HG02798 (cell line): ENCODE results near the gene NUAK1.
"Not testable (repeated sequence)": the region's sequence is repeated elsewhere in the genome, so short reads cannot be mapped to it uniquely, and the experiment has no call there.

Source experiments
- ATAC-seq: cut with Tn5 transposase; IDR thresholded peaks from one replicate; pipeline ENCODE4 v1.9.1; 2021; ENCODE audit warnings: mild to moderate bottlenecking; ENCODE audit not compliant: unreplicated experiment, poor library complexity

Gene NUAK1

DNA sequence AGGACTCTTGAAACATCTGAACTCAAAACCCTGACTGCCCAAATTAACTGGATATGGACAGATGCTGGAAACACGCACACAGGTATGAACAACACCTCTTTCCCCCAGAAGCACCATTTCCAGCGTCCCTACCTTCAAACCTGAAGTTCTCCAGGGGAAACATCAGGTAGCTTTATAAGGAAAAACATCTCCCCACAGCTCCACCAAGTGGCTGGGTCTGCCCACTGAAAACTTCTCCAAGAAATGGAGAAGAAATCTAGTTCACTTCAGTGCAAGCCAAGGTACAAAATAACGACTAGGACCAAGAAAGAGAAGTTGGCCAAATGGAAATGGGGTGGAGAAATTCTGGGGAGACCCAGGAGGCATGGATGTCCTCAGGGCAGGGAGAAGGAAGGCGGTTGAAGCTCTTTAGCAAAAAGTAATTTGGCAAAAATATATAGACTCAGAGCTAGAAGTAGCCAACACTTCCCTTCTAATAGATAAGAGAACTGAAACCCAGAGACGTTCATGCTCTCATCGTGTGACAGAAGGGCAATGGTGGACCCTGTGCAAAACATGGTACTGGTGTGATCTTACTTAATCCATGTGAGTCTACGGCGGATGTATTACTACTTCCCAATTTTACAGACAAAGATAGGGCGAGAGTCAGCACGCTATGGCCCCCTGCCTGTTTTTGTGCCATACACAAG lies 10.5 kb upstream of the NUAK1 start:
- ATAC-seq, result no peak

DNA sequence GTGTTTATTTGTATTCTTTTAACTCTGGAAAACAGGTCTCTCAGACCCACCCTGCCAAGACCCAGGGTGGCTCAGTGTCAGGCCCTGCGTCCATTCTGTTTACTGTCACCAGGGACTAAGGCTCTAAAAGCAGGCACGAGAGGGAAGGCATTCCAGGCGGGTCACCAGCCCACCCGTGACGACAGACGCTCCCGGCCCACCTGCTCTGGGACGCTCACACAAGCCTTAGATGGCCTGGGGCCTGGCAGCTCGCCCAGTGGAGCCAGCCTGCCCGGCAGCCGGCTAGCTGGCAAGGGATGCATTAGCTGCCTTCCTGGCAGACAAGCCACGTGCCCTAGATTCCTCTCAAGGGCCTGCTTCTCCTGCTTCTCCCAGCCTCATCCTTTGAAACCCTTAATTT lies 9.2 kb upstream of the NUAK1 start:
- no peak for ATAC-seq

DNA sequence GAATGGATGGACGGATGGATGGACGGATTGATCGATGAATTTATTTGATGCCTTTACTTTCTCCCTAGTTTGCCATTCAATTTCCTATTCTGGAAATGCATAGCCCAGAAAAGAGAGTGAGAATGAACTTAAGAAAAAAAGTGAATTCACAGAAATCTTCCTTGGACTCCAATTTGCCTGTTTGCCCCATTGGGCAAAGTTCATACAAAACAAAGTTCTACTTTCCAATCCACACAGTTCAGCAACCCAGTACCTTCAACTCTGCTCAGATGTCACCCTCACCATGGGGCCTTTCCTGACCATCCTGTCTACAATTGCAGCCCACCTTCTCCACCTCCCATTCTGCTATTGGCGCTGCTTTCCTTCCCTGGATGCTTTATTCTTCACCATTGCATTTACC lies 8.2 kb upstream of the NUAK1 start:
- no peak for ATAC-seq

DNA sequence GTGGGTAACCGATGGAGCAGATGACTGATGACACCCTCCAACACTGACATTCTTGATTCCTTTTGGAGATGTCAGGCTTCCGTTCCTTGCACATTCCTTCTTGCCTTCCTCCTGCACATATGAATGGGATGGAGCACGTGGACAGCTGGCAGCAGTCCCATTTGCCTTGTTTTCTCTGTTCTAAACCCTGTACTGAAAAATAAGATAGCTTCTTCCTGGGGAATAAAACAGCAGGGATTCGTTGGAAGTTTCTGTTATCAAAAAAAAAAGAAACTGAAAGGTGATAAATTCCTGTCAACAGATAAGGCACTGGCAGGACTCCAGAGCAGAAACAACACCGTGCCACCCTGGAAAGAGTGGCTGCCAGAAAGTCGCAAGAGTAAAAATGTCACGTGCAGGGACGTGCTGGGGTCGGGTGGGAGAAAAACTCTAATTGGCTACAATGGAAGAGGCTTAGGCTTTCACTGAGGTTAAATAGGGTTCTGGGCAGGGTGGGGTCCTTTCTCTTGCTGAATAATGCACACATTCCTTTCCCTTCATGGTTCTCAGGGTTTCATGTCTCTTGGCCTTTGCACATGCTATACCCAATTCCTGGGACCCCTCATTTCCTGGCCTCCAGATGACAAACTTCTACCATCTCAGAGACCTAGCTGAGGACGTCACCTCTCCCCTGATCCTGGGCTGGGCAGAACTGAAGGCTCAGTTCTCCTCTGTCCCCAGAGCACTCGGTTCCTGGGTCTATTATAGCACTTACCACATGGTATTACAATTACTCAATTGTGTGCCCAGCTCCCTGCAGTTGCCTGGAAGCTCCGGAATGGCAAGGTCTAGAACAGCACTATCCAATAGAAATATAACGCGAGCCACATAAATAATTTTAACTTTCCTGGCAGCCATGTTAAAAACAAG lies 7.0 kb upstream of the NUAK1 start:
- no peak for ATAC-seq

DNA sequence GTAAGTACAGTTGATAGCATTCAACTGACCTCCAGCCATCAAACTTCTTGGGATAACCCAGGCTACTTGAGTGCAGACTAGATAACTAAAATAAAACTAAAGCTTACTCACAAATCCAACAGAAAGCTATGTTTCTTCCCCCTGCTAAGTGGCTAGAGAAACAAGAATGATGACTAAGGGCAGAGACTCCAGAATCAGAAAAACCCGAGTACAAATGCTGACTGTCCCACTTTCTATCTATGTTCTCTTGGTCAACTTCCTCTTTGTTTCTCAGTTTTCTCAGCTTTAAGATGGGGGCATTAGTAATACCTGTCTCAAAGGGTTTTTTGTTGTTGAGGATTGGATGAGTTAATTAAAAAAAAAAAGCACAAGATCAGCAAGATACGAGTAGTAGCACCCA lies 6.1 kb upstream of the NUAK1 start:
- no peak for ATAC-seq

DNA sequence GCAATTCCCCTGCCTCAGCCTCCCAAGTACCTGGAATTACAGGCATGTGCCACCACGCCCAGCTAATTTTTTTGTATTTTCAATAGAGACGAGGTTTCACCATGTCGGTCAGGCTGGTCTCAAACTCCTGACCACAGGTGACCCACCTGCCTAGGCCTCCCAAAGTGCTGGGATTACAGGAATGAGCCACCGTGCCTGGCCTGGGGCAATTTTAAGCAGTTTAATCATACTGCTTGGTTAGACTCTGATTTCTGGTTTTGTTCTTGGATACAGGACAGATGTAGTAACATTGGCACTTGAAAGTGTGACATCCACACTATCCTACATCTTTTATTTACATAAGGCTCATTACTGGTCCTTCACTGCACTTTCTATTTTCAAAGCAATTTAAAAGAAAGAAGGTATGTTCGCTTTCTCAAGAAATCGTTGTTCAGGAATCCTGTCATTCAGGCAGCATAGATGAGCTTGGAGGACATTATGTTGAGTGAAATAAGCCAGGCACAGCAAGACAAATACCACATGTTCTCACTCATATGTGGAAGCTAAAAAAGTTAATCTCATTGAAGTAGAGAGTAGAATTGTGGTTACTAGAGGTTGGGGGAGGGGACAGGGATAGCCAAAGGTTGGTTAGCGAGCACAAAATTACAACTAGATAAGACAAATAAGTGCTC lies 4.0 kb upstream of the NUAK1 start:
- ATAC-seq, result no peak

DNA sequence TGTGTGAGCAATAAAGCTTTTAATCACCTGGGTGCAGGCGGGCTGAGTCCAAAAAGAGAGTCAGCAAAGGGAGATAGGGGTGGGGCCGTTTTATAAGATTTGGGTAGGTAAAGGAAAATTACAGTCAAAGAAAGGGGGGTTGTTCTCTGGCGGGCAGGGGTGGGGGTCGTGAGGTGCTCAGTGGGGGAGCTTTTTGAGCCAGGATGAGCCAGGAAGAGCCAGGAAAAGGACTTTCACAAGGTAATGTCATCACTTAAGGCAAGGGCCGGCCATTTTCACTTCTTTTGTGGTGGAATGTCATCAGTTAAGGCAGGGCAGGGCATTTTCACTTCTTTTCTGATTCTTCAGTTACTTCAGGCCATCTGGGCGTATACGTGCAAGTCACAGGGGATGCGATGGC lies 3.2 kb upstream of the NUAK1 start:
- ATAC-seq, result not testable (repeated sequence)

DNA sequence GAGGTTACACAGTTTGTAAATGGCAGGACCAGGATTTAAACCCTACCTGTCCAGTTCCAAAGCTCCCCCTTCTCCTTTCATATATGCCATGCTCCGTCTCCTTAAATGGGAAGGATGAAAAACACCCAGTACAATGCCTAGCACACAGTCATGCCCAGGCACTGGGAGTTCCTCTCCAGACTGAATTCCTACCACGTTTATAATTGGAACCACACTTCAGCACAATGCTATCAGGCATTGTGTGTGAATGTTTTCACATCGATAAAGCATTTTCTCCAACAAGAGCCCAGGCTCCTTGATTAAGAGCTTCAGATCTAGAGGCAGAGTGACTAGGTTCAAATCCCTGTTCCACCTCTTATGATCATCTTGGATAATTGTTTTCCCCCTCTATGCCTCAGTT lies 2.7 kb upstream of the NUAK1 start:
- no peak for ATAC-seq

DNA sequence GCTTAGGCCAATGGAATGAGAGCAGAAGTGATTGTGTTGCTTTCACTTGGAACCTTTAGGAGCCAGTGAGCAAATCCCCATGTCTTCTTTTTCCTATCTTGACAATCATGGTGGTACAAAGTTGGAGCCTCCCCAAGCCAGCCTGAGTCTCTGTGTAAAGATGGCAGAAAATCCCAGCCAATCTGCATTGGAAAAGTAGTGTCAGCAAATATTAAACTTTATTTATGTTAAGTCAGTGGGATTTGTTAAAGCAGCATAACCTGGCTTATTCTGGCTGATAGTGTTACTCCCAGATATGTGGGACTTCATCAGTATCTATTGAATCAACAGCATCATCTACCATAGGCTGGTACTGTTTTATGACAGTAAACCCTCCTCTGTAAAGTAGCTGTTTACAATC lies 2.2 kb upstream of the NUAK1 start:
- no peak for ATAC-seq

DNA sequence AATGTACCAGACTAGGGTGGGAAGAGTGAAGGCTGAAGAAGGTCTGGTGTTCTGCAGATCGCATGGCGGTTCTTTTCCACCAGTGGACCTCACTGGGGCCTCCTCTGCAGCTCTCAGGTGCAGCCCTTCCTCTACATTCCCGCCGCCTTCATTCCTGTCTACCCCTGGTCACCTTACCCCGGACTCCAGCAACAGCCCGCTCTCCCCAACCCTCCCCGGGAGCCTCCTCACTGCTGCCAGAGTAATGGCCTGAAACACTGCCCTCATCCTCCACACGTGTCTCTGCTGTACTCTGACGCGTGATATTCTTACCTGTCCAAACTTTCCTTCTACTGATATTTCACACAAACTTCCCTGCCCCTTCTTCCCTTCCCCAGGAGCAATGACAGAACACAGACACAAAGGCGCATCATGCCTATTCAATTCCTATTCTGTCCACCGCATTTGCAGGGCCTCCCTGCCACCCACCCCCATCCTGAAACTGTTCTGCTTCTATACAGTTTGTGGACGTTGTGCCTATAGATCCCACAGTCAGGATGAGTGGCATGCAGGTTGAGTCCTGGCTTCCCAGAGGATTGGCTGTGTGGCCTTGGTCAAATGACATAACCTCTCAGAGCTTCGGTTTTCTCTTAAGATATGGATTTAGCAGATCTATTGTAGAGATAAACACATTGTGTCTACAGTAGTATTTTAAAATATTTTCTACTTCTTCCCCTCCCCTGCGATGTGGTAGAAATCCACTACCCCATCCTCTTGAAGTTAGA lies 1.7 kb upstream of the NUAK1 start:
- no peak for ATAC-seq

DNA sequence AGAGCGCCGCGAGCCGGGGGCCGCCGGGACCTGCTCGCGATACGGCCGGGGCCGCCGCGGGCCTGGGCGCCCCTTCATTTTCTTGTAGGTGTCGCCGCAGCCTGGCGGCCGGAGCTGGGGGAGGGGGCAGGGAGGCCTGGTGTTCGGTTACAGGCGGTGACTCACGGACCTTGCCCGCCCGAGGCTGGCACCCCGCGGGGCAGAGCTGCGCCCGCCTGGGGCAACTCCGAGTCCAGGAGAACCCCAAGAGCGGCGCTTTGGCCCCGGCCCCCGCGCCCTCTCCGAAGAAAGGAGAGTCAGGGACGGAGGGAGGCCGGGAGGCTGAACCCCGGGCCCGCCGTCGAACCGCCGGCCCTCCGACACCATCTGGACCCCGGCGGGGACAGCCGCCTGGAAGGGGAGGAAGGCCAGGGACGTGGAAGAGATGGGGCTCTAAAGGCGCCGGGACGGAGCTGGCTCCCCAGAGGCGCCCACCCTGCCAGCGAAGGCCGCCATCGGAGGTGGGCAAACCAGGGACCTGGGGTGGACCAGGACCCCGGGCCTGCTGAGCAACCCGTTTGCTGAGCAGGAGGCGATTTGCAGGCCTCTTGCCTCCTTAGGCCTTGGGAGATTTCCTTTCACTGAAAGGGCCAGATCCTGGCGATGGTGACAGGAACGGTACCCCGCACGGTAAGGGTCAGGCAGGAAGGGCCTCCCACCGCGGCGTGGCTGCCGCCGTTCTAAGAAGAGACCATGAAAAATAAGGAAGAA lies 843 bp upstream of the NUAK1 start:
- ATAC-seq, result no peak

DNA sequence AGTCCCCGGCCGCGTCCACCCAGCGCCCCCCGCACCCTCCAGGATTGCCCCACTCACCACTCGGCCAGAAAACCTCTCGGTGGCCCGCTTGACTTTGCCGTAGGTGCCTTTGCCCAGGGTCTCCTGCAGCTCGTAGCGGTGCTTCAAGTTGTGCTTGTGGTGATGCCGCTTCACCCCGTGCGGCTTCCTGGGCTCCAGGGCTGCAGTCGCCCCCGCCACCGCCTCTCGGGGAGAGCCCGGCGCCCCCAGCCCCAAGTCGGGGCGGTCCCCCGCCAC lies 459 bp downstream of the NUAK1 start:
- no peak for ATAC-seq

DNA sequence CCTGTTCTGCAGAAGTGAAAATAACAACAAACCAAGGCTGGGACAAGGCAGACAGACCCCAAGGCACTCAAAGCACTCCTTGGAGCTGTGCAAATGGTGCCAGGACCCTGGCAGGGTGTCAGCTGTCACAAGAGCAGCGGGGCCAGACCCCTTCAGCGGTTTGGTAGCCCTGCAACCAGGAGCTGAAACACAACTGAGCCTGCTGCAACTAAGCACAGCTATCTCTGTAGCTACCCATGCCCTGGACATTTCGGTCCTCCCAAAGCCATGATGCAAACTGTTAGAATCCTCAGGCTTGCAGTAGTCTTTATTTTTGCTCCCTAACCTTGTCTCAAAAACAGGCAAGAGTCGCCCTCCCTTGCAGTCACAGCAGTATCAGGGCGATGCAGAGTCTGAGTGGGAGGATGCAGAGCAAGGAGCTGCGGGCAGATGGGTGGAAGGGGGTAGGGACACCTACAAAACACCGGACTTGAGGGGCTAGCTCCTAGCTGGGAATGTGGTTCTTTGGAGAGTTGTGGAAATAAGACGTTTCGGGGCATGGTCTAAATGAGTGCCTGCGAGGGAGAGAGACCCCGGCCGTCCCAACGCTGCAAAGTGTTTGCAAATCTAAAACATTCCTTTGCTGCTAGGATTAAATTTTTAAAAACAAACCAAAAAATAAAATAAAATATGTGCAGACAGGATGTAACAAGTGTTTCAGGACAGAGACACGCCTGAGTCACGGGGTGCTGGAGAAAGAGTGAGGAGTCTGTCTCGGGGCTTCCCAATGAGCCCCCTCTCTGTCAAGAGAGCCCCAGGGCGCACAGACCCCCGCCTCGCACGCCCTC lies 1.0 kb downstream of the NUAK1 start:
- no peak for ATAC-seq

DNA sequence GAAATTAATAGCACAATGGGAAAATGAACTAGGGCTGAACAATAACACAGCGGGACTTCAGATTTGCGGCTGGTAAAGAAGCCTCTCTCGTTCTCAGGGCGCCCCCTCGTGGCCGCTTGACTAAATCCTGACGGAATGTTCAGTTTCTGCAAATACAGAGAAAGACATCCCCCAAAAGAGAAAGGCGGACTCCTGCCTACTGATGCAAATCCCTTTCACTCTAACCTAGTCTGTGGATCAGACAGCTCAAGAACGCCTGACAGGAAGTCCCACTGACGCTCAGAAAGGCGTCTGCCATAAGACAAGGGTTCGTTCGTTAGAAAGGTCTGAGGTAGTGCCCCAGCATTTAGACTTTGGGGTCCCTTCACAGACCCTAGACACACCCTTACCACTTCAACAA lies 2.5 kb downstream of the NUAK1 start:
- ATAC-seq, result no peak

DNA sequence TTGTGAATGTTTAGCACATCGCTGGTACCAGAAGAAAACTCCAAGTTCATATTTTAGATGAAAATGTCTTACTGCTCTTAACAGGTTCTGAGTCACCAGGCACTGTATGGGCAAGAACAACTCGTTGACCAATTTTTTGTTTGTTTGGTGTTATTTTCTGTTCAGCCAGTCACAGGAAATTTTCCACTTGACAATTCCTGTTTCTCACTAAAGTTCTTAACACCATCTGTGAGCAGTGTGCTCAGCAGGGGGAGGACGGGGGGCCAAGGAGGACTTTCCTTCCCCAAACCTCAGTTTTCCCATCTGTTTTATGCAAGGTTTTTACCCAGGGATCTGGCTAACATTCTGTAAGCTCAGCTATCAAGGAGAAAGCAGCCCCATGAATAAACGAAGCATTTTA lies 3.0 kb downstream of the NUAK1 start:
- no peak for ATAC-seq

DNA sequence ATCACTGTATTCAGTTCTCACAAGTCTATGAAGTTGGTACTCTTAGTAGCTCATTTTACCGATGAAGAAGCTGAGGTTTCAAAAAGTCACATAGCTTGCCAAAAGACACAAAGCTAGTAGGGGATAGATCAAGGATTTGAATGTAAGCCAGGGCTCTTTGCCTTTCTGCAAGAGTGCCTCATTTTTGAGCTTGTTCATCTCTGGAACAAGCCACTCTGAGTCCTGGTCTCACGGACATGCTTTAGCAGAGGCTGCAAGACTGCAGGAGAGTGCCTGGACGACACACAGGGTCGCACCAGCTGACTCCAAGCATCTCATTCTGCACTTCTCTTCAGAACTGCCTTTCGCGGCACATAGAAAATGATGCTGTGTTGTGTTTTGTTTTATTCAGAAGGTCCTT lies 3.7 kb downstream of the NUAK1 start:
- ATAC-seq, result no peak

DNA sequence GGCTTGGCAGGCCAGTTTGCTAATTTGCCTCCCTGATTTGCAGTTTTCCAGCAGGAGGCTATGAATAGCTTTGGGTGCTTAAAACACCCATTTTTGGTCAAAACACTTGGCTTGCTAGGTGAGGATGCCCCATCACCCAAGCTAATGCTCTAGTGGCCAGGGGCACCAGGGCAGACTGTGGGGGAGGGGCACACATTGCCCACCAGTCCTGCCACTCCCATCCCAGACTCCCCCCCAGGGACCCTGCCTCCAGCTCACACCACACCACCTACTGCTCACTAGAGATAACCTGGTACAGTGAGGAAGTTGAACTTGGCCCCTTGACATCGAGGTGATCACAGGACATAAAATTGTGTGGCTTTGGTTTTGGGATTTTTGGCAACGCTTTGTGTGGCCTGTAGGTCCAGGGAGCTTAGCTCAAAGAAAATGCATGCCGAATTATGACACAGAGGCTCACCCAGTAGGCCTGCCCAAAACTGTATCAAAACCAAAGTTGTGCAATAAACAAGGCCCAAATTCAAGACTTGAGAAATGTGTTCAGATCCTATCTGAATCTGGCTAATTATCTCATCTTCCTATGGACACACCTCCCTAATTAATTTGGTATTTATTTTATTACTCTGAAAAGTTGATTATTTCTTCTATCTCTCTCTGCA lies 4.3 kb downstream of the NUAK1 start:
- no peak for ATAC-seq

DNA sequence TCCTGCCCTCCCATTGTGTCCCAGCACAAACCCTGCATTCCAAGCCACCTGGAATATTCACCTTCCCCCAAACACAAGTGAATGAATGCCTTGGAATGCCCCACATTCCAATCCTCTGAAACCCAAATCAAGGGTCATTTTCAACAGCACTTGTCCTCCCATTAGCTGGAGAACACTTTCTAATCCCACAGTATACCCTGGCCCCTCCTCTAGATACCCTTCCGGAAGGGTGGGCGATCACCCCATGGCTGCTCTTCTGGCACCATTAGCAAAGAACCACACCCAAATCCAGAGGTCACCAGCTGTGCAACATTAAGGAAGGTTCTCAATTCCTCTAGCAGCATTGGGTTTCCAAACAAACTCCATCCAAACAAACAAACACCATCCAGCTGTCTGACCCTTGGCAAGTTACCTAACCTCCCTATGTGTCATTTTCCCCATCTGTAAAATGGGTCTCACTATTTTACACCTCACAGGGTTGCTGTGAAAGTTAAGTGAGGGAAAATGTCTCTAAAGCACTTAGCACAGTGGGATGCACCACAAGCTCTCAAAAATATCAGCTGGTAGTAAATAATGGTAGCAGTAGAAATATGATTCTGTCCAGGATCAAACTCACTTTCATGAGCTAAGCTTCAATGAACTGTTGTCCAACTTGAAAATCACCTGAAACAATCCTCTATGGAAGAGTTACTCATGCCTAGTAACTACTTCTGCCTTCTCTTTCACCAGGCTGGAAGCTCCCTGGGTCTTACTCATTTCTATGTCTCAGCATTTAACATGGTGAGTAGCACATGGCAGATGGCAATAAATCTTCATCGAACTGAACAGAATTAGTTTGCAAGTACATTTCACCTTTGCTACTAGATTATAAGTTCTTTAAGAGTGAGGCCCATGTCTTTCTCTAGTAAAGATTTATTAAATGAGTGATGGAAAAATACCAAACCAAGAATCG lies 5.3 kb downstream of the NUAK1 start:
- no peak for ATAC-seq
